Aorta (tissue), 5 donors: ENCODE measurements around the gene BTBD9. TPM values are rescaled to one million over a fixed set of nuclear protein-coding genes. Genes with fewer than 3 reads are reported as not detected.
A peak's percentile ranks its signal among the peaks of the same experiment; 100 is the strongest.
"Not testable (repeated sequence)": the region's sequence is repeated elsewhere in the genome, so short reads cannot be mapped to it uniquely, and the experiment has no call there.

Source experiments
- ATAC-seq: fragments of 200-7000 bp; cut with Tn5 transposase; one replicate; pipeline ENCODE4 v1.9.1; 2022; ENCODE audit warnings: moderate library complexity; ENCODE audit not compliant: low FRiP score
- DNase-seq, 2 donors: peaks; one replicate each; pipeline ENCODE4 v3.0.0-alpha.2; 2020
- H3K27ac ChIP-seq, 2 donors: one replicate each; pipeline ENCODE4 v1.5.1; 2013; ENCODE audit warnings: low read length in 2 of 2, mild to moderate bottlenecking in 2 of 2, moderate library complexity in 2 of 2, control low read depth in 1 of 2, inconsistent platforms in 1 of 2, low read depth in 1 of 2
- H3K27me3 ChIP-seq, 2 donors: one replicate each; pipeline ENCODE4 v1.6.1; 2013; ENCODE audit warnings: control low read depth in 1 of 2, low read length in 1 of 2, mild to moderate bottlenecking in 1 of 2, moderate library complexity in 1 of 2; ENCODE audit not compliant: insufficient read depth in 2 of 2, control insufficient read depth in 1 of 2
- H3K36me3 ChIP-seq, 2 donors: one replicate each; pipeline ENCODE4 v1.6.1; 2013; ENCODE audit warnings: control low read depth in 1 of 2, low read length in 1 of 2, mild to moderate bottlenecking in 1 of 2; ENCODE audit not compliant: insufficient read depth in 2 of 2, control insufficient read depth in 1 of 2
- H3K4me1 ChIP-seq, 2 donors: one replicate each; pipeline ENCODE4 v1.6.1; 2013; ENCODE audit warnings: low read length in 2 of 2, control low read depth in 1 of 2, mild to moderate bottlenecking in 1 of 2, moderate library complexity in 1 of 2; ENCODE audit not compliant: insufficient read depth in 2 of 2, control insufficient read depth in 1 of 2
- H3K4me3 ChIP-seq, 2 donors: one replicate each; pipeline ENCODE4 v1.5.1; 2013; ENCODE audit warnings: low read length in 2 of 2, control low read depth in 1 of 2, mild to moderate bottlenecking in 1 of 2
- H3K9me3 ChIP-seq: one replicate; pipeline ENCODE4 v1.6.1; 2013; ENCODE audit warnings: mild to moderate bottlenecking, low read length; ENCODE audit not compliant: control insufficient read depth
- WGBS, 2 donors: extraction: QIAGEN DNeasy Blood & Tissue Kit; methylation state at CpG; one replicate each; pipeline ENCODE4 v1.1.7; 2013; 5-methylcytosine and 5-hydroxymethylcytosine counted together
- intact Hi-C, 2 donors: fragments of 100-400 bp; cut with DNase I; formaldehyde crosslinking; loops; one replicate each; pipeline versions ENCODE4 v1.14.2 to v1.15.0; 2022
- polyA plus RNA-seq, 2 donors: library from polyadenylated mRNA; stranded (reverse); fragments of 200-250 nt; gene quantifications; one replicate each; pipeline ENCODE4 v1.2.3, GENCODE V29; 2013
- total RNA-seq, 2 donors: library from RNA; stranded (reverse); fragmentation: NEBNext Ultra II Directional; extraction: Animal tissue kit (Norgen Biotek cat#: 25700); gene quantifications; one replicate each; pipeline ENCODE4 v1.2.1, GENCODE V29; 2021
- donor health status: healthy with polysubstance abuse.
- donor health status: Bipolar disorder and iron deficiency.
- donor health status: DM: no; HTN: no; CAD: no.
- donor health status: DM: no; HTN: no; CAD: no.
- donor health status: DM: yes; HTN: yes; CAD: no.

BTBD9 gene
- total and polyA plus RNA-seq, 4 donors = 1.5 to 23.6 (median 12.4) TPM

- 97 to 100% methylated on average over 1 of the region's 1 CpG for WGBS, 2 donors
- intact Hi-C loops = no loop called here
Observed at GRCh38 chr6:38352636-38353035, 287.1 kb downstream of the BTBD9 start.

GRCh38 chr6:38350942-38351341 is 288.8 kb downstream of the BTBD9 start:
- H3K4me1 ChIP-seq = peaks cover 0 to 2% of the 10 kb centered on the region in 2 donors
- no peaks in the 10 kb centered on the region for H3K36me3 ChIP-seq
- intact Hi-C loops = no loop called here
- no peaks in the 10 kb centered on the region for H3K9me3 ChIP-seq
- no peaks in the 10 kb centered on the region for H3K27me3 ChIP-seq
- ATAC-seq (no peak), DNase-seq (no peak)
- no peak overlapping the region for H3K4me3 ChIP-seq
- H3K27ac ChIP-seq = no peak overlapping the region

More at GRCh38 chr6:38352636-38353035, 287.1 kb downstream of the BTBD9 start:
- Histone ChIP-seq H3K4me1 (peaks cover 0 to 3% of the 10 kb centered on the region in 2 donors), H3K9me3 (no peaks in the 10 kb centered on the region), H3K36me3 (no peaks in the 10 kb centered on the region), H3K4me3 (no peak overlapping the region), H3K27ac (no peak overlapping the region), H3K27me3 (no peaks in the 10 kb centered on the region)
- ATAC-seq (no peak), DNase-seq (no peak)

DNA sequence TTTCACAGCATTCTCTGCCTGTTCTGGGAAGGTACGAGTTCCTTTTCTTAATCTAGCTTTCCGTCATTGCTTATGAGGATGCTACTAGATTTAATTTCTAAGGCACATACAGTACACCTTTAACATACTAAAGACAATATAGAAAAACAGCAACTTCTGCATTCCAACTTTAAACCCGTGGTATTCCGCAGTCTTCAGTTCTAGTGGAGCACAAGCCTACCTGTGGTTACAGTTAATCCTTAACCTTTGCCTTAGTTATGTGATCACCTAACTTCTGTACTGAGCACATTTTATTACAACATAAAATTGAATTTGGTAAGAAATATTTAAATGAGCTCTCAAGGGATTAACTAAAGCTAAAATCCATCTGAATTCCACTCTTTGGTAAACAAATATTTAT is 289.5 kb downstream of the BTBD9 start:
- ATAC-seq (no peak), DNase-seq (no peak)
- Histone ChIP-seq H3K4me1 (peaks cover 0 to 2% of the 10 kb centered on the region in 2 donors), H3K27me3 (no peaks in the 10 kb centered on the region), H3K27ac (no peak overlapping the region), H3K4me3 (no peak overlapping the region), H3K36me3 (no peaks in the 10 kb centered on the region), H3K9me3 (no peaks in the 10 kb centered on the region)
- intact Hi-C loops = no loop called here
- 77 to 82% methylated on average over 4 of the region's 4 CpGs for WGBS, 2 donors

DNA sequence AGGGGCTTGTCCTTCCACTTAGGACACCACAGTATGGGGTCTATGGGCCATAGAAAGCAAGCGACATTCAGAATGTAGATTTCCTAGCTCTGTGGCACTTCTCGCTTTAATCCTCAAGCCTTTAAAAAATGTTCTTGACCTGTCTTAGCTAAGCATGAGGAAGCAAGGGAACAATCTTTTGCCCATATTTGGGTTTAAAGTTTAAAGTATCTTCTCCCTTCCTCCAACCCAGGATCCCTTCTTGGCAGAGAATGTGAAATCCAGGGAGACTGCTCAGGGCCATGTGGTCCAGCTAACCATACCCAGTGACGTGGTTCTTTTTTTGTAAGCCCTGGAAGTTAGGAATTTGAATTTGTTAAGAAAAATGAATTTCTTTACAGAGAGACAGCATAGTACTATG is 289.9 kb downstream of the BTBD9 start:
- Histone ChIP-seq H3K4me1 (peaks cover 0 to 2% of the 10 kb centered on the region in 2 donors), H3K9me3 (no peaks in the 10 kb centered on the region), H3K36me3 (no peaks in the 10 kb centered on the region), H3K27me3 (no peaks in the 10 kb centered on the region), H3K4me3 (no peak overlapping the region), H3K27ac (no peak overlapping the region)
- DNase-seq (no peak), ATAC-seq (peak; percentile 50)
- 64 to 66% methylated on average over 3 of the region's 3 CpGs for WGBS, 2 donors
- intact Hi-C loops = no loop called here

DNA sequence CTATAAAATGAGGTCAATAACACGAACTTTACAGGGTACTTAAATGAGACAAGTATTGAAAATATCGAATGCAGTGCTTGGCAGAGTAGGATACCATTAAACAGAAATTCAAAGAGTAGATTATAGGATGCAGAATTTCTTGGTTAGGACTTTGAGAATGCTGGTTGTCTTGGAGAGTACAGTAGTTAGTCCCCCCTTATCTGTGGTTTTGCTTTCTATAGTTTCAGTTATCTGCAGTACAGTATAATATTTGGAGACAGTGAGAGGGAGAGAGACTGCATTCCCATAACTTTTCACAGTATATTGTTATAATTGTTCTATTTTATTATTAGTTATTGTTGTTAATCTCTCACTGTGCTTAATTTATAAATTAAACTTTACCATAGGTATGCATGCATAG is 290.5 kb downstream of the BTBD9 start:
- no peak overlapping the region for H3K27ac ChIP-seq

DNA sequence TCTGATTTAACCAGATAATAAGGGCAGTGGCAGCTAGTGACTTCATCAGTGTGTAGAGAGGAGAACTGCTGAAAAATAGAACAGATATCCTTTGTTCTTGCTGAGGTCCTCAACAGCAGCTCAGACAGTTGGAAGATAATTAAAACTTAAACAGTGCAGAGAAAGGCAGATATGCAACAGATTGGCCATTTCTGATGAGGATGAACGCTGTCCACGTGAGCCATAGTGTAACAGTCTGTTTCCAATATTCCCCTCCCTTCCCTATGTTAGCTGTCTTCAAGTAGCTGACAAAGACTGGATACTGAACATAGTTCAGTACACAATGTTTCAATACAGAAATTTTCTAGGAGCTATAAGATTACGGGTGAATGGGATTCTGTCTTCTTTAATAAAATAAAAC is 291.4 kb downstream of the BTBD9 start:
- Histone ChIP-seq H3K27me3 (no peaks in the 10 kb centered on the region), H3K36me3 (no peaks in the 10 kb centered on the region), H3K4me1 (peaks cover 0 to 2% of the 10 kb centered on the region in 2 donors), H3K9me3 (no peaks in the 10 kb centered on the region), H3K27ac (no peak overlapping the region), H3K4me3 (no peak overlapping the region)
- no peak for ATAC-seq
- no peak for DNase-seq
- 93 to 95% methylated on average over 3 of the region's 3 CpGs for WGBS, 2 donors
- intact Hi-C loops = no loop called here

More for the DNA sequence above, 290.5 kb downstream of the BTBD9 start:
- Histone ChIP-seq H3K9me3 (no peaks in the 10 kb centered on the region), H3K4me3 (no peak overlapping the region), H3K4me1 (peaks cover 0 to 2% of the 10 kb centered on the region in 2 donors), H3K36me3 (no peaks in the 10 kb centered on the region), H3K27me3 (no peaks in the 10 kb centered on the region)
- intact Hi-C loops = no loop called here
- WGBS, 2 donors = 92 to 94% methylated on average over 2 of the region's 2 CpGs
- DNase-seq (no peak), ATAC-seq (no peak)

- intact Hi-C loops, DNase-seq, H3K9me3 ChIP-seq, ATAC-seq, H3K4me1 ChIP-seq, H3K36me3 ChIP-seq, H3K27ac ChIP-seq, H3K27me3 ChIP-seq, H3K4me3 ChIP-seq: not testable (repeated sequence)
- WGBS, 2 donors = 92 to 95% methylated on average over 8 of the region's 8 CpGs
Observed at GRCh38 chr6:38347829-38348228, 291.9 kb downstream of the BTBD9 start.

DNA sequence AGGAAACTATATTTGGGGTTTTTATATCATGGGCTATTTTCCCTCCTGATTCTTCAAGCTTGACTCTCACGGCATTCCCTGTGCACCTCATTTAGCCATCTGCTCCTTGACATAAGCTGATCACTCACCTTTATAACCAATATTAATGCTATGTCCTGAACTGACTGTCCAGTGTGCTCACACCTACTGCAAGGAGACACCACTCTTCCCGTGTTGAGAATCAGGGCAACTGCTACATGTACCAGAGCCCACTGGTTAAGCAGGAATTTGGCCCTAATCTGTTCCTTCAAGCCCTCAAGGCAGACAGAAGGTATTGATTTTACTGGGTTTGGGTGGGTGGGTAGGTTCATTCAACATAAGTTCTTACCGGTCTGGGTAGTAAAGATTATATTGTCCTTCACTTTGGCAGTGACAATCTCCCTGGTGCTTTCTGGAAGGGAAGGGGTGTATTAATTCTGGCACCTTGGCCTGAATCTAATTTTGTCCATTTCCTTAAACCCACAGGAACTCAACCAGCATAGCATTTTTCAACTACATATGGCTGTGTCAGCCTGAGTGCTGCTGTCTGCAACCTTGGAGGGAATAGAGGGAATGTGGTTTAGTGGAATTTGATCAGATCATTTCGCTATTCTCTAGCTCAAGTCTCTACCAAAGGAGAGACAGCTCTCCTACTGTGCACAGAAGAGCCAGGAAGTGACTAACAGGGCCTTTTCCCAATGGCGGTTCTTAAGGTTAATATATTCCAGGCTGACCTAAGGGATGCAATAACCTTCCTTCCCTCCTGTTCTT is 293.2 kb downstream of the BTBD9 start:
- intact Hi-C loops = no loop called here
- ATAC-seq (no peak), DNase-seq (no peak)
- Histone ChIP-seq H3K4me3 (no peak overlapping the region), H3K4me1 (peaks cover 0 to 2% of the 10 kb centered on the region in 2 donors), H3K27ac (no peak overlapping the region), H3K27me3 (no peaks in the 10 kb centered on the region), H3K36me3 (no peaks in the 10 kb centered on the region), H3K9me3 (no peaks in the 10 kb centered on the region)
- whole genome bisulfite sequencing, 2 donors = 69 to 71% methylated on average over 5 of the region's 5 CpGs

DNA sequence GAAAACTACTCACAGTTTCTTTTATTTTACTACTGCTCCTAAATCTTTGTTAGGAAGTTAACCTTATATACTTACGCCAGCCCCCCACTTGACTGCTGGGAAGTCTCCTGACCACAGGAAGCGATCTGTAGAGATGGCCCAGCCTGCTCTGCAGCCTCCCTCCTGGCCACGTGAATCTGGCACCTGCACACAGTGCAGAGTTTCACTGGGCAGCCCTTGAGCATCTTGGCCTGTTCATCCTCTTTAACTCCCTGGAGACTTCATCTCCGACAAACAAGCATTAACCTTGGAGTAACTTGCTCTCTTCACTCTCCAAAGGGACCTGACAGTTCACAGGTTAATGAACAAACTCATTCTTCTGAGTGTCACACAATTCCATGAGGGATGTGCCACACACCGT is 294.1 kb downstream of the BTBD9 start:
- intact Hi-C loops = no loop called here
- ATAC-seq = no peak
- no peak overlapping the region for H3K27ac ChIP-seq

More for the DNA sequence above, 294.1 kb downstream of the BTBD9 start:
- Histone ChIP-seq H3K9me3 (no peaks in the 10 kb centered on the region), H3K4me3 (no peak overlapping the region), H3K27me3 (no peaks in the 10 kb centered on the region), H3K4me1 (peaks cover 0 to 1% of the 10 kb centered on the region in 2 donors), H3K36me3 (no peaks in the 10 kb centered on the region)
- DNase-seq = no peak
- 74 to 80% methylated on average over 5 of the region's 5 CpGs for WGBS, 2 donors
